Sigmoid colon (tissue), 7 donors: Measurements from ENCODE around the gene LIMS2. TPM values are rescaled to one million over a fixed set of nuclear protein-coding genes. Genes with fewer than 3 reads are reported as not detected.
A peak's percentile ranks its signal among the peaks of the same experiment; 100 is the strongest.

Source experiments
- DNase-seq: peaks from one replicate; pipeline ENCODE4 v3.0.0-alpha.2; 2019
- H3K27ac ChIP-seq, 4 donors: fragments of 200-600 bp; sonication (generic); one replicate each; pipeline ENCODE4 v1.5.1; 2016 to 2019; ENCODE audit warnings: mild to moderate bottlenecking in 1 of 4
- H3K27me3 ChIP-seq, 3 donors: fragments of 200-600 bp; sonication (generic); one replicate each; pipeline ENCODE4 v1.5.1; 2019; ENCODE audit warnings: mild to moderate bottlenecking in 1 of 3
- H3K36me3 ChIP-seq, 4 donors: fragments of 200-600 bp; sonication (generic); one replicate each; pipeline ENCODE4 v1.5.1; 2016 to 2019
- H3K4me1 ChIP-seq, 4 donors: fragments of 200-600 bp; sonication (generic); one replicate each; pipeline ENCODE4 v1.5.1; 2017 to 2019
- H3K4me3 ChIP-seq, 4 donors: fragments of 200-600 bp; sonication (generic); one replicate each; pipeline ENCODE4 v1.5.1; 2017 to 2019; ENCODE audit warnings: mild to moderate bottlenecking in 2 of 4, moderate library complexity in 1 of 4
- H3K9me3 ChIP-seq, 4 donors: fragments of 200-600 bp in 3 of 4; sonication (generic) in 3 of 4; one replicate each; pipeline versions ENCODE4 v1.5.1 to v1.6.1; 2013 to 2019
- CTCF ChIP-seq, 4 experiments: fragments of 450-650 bp in 3 of 4; fragments of 200-600 bp in 1 of 4; IDR thresholded peaks; one replicate each; pipeline ENCODE4 v1.5.1; 2016 to 2019; ENCODE audit warnings: antibody characterized with exemption in 4 of 4, mild to moderate bottlenecking in 3 of 4, moderate library complexity in 2 of 4
- EP300 ChIP-seq, 4 donors: sonication (generic); formaldehyde crosslinking; IDR thresholded peaks; one replicate each; pipeline ENCODE4 v1.6.1; 2017; ENCODE audit warnings: antibody characterized with exemption in 4 of 4
- POLR2A ChIP-seq, 2 donors: fragments of 450-650 bp; IDR thresholded peaks; one replicate each; pipeline ENCODE4 v1.6.1; 2016; ENCODE audit warnings: antibody characterized with exemption in 2 of 2, mild to moderate bottlenecking in 2 of 2, moderate library complexity in 2 of 2
- POLR2AphosphoS5 ChIP-seq, 4 donors: sonication (generic); formaldehyde crosslinking; IDR thresholded peaks; one replicate each; pipeline ENCODE4 v1.6.1; 2017; ENCODE audit warnings: antibody characterized with exemption in 4 of 4
- WGBS, 2 donors: extraction: QIAGEN DNeasy Blood & Tissue Kit; methylation state at CpG; one replicate each; pipeline ENCODE4 v1.1.7; 2013; 5-methylcytosine and 5-hydroxymethylcytosine counted together
- intact Hi-C: fragments of 100-400 bp; cut with DNase I; formaldehyde crosslinking; loops from one replicate; pipeline ENCODE4 v1.15.1; 2023
- polyA plus RNA-seq, 3 donors: library from polyadenylated mRNA; stranded (reverse); fragments of 200-250 nt; gene quantifications; one replicate each; pipeline ENCODE4 v1.2.3, GENCODE V29; 2013
- total RNA-seq, 4 donors: library from RNA; depleted of rRNA; stranded (reverse); fragments of >200 nt; gene quantifications; one replicate each; pipeline ENCODE4 v1.1.0, GENCODE V29; 2016
- donor health status: healthy with polysubstance abuse.
- donor health status: Bipolar disorder and iron deficiency.
- donor health status: healthy.

The LIMS2 gene
- total and polyA plus RNA-seq, 7 donors = 3.2 to 357 (median 125) TPM

- intact Hi-C loops = loop anchor here (10.0 kb wide), 1 partner anchor 55 kb away; no protein-coding TSS in a partner anchor
- Histone ChIP-seq H3K27ac (peak overlapping the region in 2 of 4 donors; percentile 89 to 97), H3K27me3 (no peaks in the 10 kb centered on the region), H3K4me1 (peaks cover 0 to 61% (median 49%) of the 10 kb centered on the region in 4 donors), H3K36me3 (no peaks in the 10 kb centered on the region), H3K9me3 (no peaks in the 10 kb centered on the region), H3K4me3 (no peak overlapping the region)
- WGBS, 2 donors = 87 to 89% methylated on average over 9 of the region's 9 CpGs
- no peak for DNase-seq
- TF ChIP-seq POLR2AphosphoS5 (IDR thresholded peaks at IDR 0.05) = peak in 3 of 4 donors; percentile 1 to 42 (median 16)
- no peak for TF ChIP-seq POLR2A (IDR thresholded peaks at IDR 0.05)
Measured at GRCh38 chr2:127629637-127630036, 45.7 kb downstream of the LIMS2 start.

DNA sequence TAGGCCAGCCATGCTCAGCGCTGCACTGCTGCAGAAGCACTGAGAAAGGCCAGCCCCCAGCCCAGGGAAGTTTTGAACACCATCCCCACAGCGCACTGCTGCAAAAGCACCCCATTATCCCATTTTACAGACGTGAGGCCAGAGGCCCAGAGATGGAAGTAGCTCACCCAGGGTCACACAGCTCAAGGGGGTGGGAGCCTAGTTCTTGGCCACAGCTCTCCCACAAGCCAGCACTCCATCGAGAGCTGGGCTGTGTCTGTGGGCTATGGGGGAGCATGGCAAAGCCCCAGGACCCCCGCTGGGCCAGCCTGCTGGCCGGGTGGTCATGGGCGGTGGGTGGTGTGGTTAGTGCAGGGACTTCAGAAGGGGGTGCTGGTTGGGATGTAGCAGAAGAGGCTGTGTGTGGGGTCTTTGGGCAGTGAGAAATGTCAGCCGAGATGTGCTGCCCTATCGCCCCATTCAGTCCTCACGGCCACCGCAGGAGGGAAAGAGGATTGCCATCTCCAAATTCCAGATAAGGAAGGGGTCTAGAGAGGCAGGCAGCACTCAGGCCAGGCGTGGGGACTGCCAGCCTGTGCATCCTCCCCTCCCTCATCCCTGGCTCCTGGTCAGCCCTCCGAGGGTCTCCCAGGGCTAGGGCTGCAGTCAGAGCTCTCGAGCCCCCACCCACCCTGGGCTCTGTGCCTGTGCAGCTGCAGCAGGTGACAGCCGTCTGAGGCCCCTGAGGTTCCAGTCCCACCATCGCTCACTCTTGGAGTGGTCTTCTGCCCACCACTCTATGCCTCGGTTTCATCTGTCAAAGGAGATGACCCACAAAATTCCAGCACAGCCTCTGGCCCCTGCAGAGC lies 46.3 kb downstream of the LIMS2 start:
- WGBS, 2 donors = 91% methylated on average over 17 of the region's 17 CpGs

DNA sequence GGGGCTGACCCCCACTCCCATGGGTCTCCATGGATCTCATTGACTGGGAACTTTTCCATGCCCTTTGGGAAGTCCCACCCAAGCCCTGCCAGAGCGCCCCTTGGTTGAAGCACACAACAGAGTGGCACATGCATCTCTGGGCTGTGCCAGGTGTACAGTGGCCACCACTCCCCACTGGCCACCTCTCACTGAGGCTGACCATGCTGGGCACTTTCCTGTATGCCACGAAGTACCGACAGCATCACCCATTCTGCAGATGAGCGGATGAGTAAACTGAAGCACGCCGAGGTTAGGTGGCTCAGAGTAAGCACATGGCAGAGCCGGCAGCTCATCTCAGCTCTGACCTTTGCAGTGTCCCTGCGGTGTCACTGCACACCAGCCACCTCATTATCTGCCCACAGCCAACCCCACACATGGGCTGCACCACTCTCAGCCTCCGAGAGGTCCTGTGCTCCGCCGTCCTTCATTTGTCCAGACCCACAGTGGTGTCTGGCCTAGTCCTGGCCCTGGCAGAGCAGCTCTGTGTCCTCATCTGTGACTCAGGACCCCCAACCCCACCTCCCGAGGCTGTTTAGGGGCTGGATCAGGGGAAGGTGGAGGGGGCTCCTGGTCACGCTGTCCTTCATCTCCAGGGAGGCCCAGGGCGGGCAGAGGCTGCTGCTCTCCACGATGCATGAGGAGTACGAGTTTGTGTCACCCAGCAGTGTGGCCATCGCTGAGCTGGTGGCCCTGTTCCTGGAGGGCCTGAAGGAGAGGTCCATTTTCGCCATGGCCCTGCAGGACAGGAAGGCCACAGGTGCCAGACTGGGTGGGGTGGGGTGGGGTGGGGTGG lies 47.4 kb downstream of the LIMS2 start:
- Histone ChIP-seq H3K27me3 (peaks cover 0 to 7% (median 0%) of the 10 kb centered on the region in 3 donors), H3K4me1 (peaks cover 0 to 45% (median 32%) of the 10 kb centered on the region in 4 donors), H3K4me3 (no peak overlapping the region), H3K27ac (no peak overlapping the region), H3K36me3 (no peaks in the 10 kb centered on the region), H3K9me3 (no peaks in the 10 kb centered on the region)
- intact Hi-C loops = no loop called here
- TF ChIP-seq POLR2AphosphoS5 (IDR thresholded peaks at IDR 0.05) (peak in 2 of 4 donors; percentile 81 to 83), POLR2A (IDR thresholded peaks at IDR 0.05) (no peak)
- peak; percentile 66 for DNase-seq
- 92 to 95% methylated on average over 18 of the region's 18 CpGs for WGBS, 2 donors

More for the DNA sequence above, 46.3 kb downstream of the LIMS2 start:
- Histone ChIP-seq H3K4me3 (no peak overlapping the region), H3K9me3 (no peaks in the 10 kb centered on the region), H3K27me3 (peaks cover 0 to 1% (median 0%) of the 10 kb centered on the region in 3 donors), H3K27ac (peak overlapping the region in 2 of 4 donors; percentile 89 to 97), H3K4me1 (peaks cover 0 to 55% (median 42%) of the 10 kb centered on the region in 4 donors), H3K36me3 (no peaks in the 10 kb centered on the region)
- intact Hi-C loops = no loop called here
- DNase-seq = no peak
- peak; percentile 10 to 74 (median 48) for TF ChIP-seq POLR2AphosphoS5 (IDR thresholded peaks at IDR 0.05)
- no peak for TF ChIP-seq EP300 (IDR thresholded peaks at IDR 0.05)

GRCh38 chr2:127626917-127627739 lies 48.2 kb downstream of the LIMS2 start:
- 93 to 95% methylated on average over 28 of the region's 28 CpGs for WGBS, 2 donors
- Histone ChIP-seq H3K4me3 (no peak overlapping the region), H3K27ac (no peak overlapping the region), H3K9me3 (no peaks in the 10 kb centered on the region), H3K36me3 (no peaks in the 10 kb centered on the region), H3K27me3 (peaks cover 0 to 15% (median 4%) of the 10 kb centered on the region in 3 donors), H3K4me1 (peaks cover 0 to 37% (median 24%) of the 10 kb centered on the region in 4 donors)
- intact Hi-C loops = no loop called here
- TF ChIP-seq EP300 (IDR thresholded peaks at IDR 0.05) (no peak), POLR2AphosphoS5 (IDR thresholded peaks at IDR 0.05) (peak in 2 of 4 donors; percentile 27 to 36)
- DNase-seq = no peak

GRCh38 chr2:127626175-127626574 lies 49.2 kb downstream of the LIMS2 start:
- peaks cover 0 to 19% (median 5%) of the 10 kb centered on the region in 3 donors for H3K27me3 ChIP-seq
- H3K4me3 ChIP-seq = no peak overlapping the region
- H3K36me3 ChIP-seq = no peaks in the 10 kb centered on the region
- 74 to 88% methylated on average over 12 of the region's 12 CpGs for WGBS, 2 donors
- TF ChIP-seq POLR2AphosphoS5 (IDR thresholded peaks at IDR 0.05) (peak in 2 of 4 donors; percentile 23), POLR2A (IDR thresholded peaks at IDR 0.05) (no peak), EP300 (IDR thresholded peaks at IDR 0.05) (no peak)
- peak; percentile 63 for DNase-seq
- no peak overlapping the region for H3K27ac ChIP-seq
- H3K4me1 ChIP-seq = peaks cover 0 to 28% (median 14%) of the 10 kb centered on the region in 4 donors
- intact Hi-C loops = no loop called here
- H3K9me3 ChIP-seq = no peaks in the 10 kb centered on the region

DNA sequence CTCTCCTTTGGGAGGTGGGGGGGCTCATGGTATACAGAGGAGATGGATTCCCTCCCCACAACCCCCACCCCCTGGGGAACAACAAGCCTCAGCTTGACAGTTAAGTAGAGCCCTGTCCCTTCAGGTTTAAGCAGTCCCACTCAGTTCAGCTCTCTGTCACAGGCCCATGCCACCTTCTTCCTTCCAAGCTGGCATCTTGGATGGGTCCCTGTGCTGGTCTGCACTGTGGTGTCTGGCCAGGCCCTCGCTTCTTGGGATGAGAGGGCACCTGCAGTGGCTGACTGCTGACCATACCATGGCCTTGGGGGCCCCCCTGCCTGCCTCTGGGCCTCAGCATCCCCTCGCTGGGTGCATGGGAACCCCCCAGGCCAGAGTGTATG lies 49.8 kb downstream of the LIMS2 start:
- 90 to 91% methylated on average over 2 of the region's 2 CpGs for WGBS, 2 donors
- DNase-seq = peak; percentile 68
- Histone ChIP-seq H3K4me1 (peaks cover 0 to 22% (median 10%) of the 10 kb centered on the region in 4 donors), H3K27me3 (peaks cover 0 to 19% (median 5%) of the 10 kb centered on the region in 3 donors), H3K9me3 (no peaks in the 10 kb centered on the region), H3K36me3 (no peaks in the 10 kb centered on the region), H3K27ac (no peak overlapping the region), H3K4me3 (no peak overlapping the region)
- no peak for TF ChIP-seq CTCF (IDR thresholded peaks at IDR 0.05)
- TF ChIP-seq POLR2AphosphoS5 (IDR thresholded peaks at IDR 0.05) = no peak
- no peak for TF ChIP-seq POLR2A (IDR thresholded peaks at IDR 0.05)
- TF ChIP-seq EP300 (IDR thresholded peaks at IDR 0.05) = no peak
- intact Hi-C loops = no loop called here
